ENCODE data around the gene DTHD1.

Gene DTHD1

GRCh38 chr4:36320117-36320896 is 38.9 kb downstream of the DTHD1 start:
- no peak for DNase-seq

GRCh38 chr4:36321176-36321575 is 39.8 kb downstream of the DTHD1 start:
- no peak for DNase-seq

GRCh38 chr4:36322921-36323354 is 41.5 kb downstream of the DTHD1 start:
- no peak for DNase-seq

GRCh38 chr4:36323816-36324419 is 42.5 kb downstream of the DTHD1 start:
- no peak for DNase-seq

- DNase-seq = no peak
These were observed 43.4 kb downstream of the DTHD1 start for GRCh38 chr4:36324808-36325207.

GRCh38 chr4:36325499-36325898 is 44.1 kb downstream of the DTHD1 start:
- no peak for DNase-seq

- no peak for DNase-seq
These were observed 44.5 kb downstream of the DTHD1 start for GRCh38 chr4:36325926-36326325.

GRCh38 chr4:36326476-36327029 is 45.1 kb downstream of the DTHD1 start:
- no peak for DNase-seq

GRCh38 chr4:36327400-36327799 is 46.0 kb downstream of the DTHD1 start:
- no peak for DNase-seq

- DNase-seq = no peak
These were observed 46.7 kb downstream of the DTHD1 start for GRCh38 chr4:36328130-36328529.

- DNase-seq = no peak
These were observed 47.8 kb downstream of the DTHD1 start for GRCh38 chr4:36329228-36329627.

GRCh38 chr4:36330796-36331195 is 49.4 kb downstream of the DTHD1 start:
- DNase-seq = no peak

- no peak for DNase-seq
These were observed 50.8 kb downstream of the DTHD1 start for GRCh38 chr4:36332023-36332781.

- no peak for DNase-seq
These were observed 51.3 kb downstream of the DTHD1 start for GRCh38 chr4:36332782-36333131.

GRCh38 chr4:36333303-36333877 is 52.0 kb downstream of the DTHD1 start:
- DNase-seq = no peak

- no peak for DNase-seq
These were observed 56.3 kb downstream of the DTHD1 start for GRCh38 chr4:36337665-36338185.

GRCh38 chr4:36338973-36339372 is 57.6 kb downstream of the DTHD1 start:
- no peak for DNase-seq

- DNase-seq = no peak
These were observed 60.5 kb downstream of the DTHD1 start for GRCh38 chr4:36341936-36342335.

GRCh38 chr4:36343501-36344175 is 62.2 kb downstream of the DTHD1 start:
- no peak for DNase-seq

- no peak for DNase-seq
These were observed 67.1 kb downstream of the DTHD1 start for GRCh38 chr4:36348403-36348938.

- DNase-seq = no peak
These were observed 68.6 kb downstream of the DTHD1 start for GRCh38 chr4:36349938-36350549.
